ENCODE measurements around the gene RPL9. TPM values are rescaled to one million over a fixed set of nuclear protein-coding genes. Genes with fewer than 3 reads are reported as not detected.

The RPL9 gene
- polyA plus RNA-seq, 1 donor (not counting 4 experiments of a cell fraction or from before 2014, with no cell fraction given), result 1,522 TPM

DNA sequence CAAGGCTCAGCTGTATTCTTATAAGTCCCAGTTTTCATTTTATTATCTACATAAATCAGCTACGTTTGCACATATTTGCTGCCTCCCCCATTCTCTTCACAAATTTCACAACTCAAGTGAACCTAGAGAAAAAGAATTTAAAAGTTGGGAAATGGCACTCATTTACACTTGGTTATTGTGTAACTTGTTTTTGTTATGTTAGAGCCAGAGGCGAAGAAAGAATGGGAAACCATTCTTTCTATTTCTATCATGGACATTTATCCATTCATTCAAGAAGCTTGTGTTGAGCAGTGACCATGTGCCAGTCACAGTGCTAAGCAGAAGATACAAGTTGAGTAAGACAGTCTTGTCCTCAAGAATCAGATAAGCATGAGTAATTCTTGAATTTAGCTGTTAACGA, 13.7 kb upstream of the RPL9 start:
- dilution Hi-C loops (cut with MboI; ENCODE audit: extremely low pct_ligation_motif_present, low sequenced_read_pairs), result no loop called here
- H3K4me3 ChIP-seq (ENCODE audit: control insufficient read depth in 2 of 3, extremely low read depth in 1 of 3, insufficient read depth in 2 of 3, low read depth in 1 of 3, low read length in 3 of 3), result no peak overlapping the region
- no peak overlapping the region for H3K9ac ChIP-seq (ENCODE audit: control insufficient read depth, extremely low read depth, insufficient read depth, low read length)
- no peak overlapping the region for H3K4me2 ChIP-seq (ENCODE audit: control insufficient read depth, extremely low read depth, insufficient read depth, low read depth, low read length)
- FAIRE-seq (no peak), DNase-seq (ENCODE audit: low read depth, low spot score) (no peak)
- no peaks in the 10 kb centered on the region for H3K27me3 ChIP-seq (ENCODE audit: control insufficient read depth, extremely low read depth, insufficient read depth, low read length)
- peaks cover 6 to 24% of the 10 kb centered on the region in 2 experiments for H3K36me3 ChIP-seq (ENCODE audit: control insufficient read depth in 2 of 2, extremely low read depth in 1 of 2, insufficient read depth in 2 of 2, low read length in 2 of 2)
- H3K9me3 ChIP-seq (ENCODE audit: control insufficient read depth, low read depth, low read length), result no peaks in the 10 kb centered on the region
- no peak for TF ChIP-seq EZH2 (IDR thresholded peaks at IDR 0.05; ENCODE audit: low read length)
- TF ChIP-seq, protein P1, sequence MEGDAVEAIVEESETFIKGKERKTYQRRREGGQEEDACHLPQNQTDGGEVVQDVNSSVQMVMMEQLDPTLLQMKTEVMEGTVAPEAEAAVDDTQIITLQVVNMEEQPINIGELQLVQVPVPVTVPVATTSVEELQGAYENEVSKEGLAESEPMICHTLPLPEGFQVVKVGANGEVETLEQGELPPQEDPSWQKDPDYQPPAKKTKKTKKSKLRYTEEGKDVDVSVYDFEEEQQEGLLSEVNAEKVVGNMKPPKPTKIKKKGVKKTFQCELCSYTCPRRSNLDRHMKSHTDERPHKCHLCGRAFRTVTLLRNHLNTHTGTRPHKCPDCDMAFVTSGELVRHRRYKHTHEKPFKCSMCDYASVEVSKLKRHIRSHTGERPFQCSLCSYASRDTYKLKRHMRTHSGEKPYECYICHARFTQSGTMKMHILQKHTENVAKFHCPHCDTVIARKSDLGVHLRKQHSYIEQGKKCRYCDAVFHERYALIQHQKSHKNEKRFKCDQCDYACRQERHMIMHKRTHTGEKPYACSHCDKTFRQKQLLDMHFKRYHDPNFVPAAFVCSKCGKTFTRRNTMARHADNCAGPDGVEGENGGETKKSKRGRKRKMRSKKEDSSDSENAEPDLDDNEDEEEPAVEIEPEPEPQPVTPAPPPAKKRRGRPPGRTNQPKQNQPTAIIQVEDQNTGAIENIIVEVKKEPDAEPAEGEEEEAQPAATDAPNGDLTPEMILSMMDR (optimal IDR thresholded peaks at IDR 0.05 in 1 of 3, IDR thresholded peaks at IDR 0.05 in 1 of 3, conservative IDR thresholded peaks at IDR 0.05 in 1 of 3; ENCODE audit: extremely low read depth in 1 of 3, insufficient read depth in 2 of 3, low read length in 3 of 3), result no peak
- no peak overlapping the region for H2AFZ ChIP-seq (ENCODE audit: control insufficient read depth, low read length)
- no peaks in the 10 kb centered on the region for H3K4me1 ChIP-seq (ENCODE audit: control insufficient read depth, extremely low read depth, insufficient read depth, low read length)
- no peaks in the 10 kb centered on the region for H3K9me1 ChIP-seq (ENCODE audit: control insufficient read depth, extremely low read depth, insufficient read depth, low read length)
- H4K20me1 ChIP-seq (ENCODE audit: control insufficient read depth, extremely low read depth, insufficient read depth, low read length), result no peaks in the 10 kb centered on the region
- H3K79me2 ChIP-seq (ENCODE audit: control insufficient read depth, insufficient read depth, low read length), result no peaks in the 10 kb centered on the region
- H3K27ac ChIP-seq (ENCODE audit: control insufficient read depth, insufficient read depth, low read length), result no peak overlapping the region

DNA sequence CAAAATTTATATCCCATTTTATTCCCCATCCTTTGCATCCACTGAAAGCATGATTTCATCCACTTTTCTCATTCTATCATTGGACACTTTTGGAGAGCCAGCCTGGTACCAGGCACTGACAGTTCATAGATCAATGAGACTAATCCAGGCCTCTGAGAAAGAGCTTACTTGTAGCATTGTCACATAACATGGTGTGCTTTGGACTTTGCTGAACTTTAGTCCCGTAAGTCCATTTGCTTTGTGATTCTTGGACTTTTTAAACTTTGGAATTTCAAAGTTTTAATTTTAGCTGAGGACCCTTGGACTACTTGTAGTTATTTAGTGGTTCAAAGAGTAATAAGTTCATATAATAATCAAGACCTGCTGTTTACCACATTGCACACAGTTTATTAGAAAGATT, 11.7 kb upstream of the RPL9 start:
- H3K4me3 ChIP-seq (ENCODE audit: control insufficient read depth in 2 of 3, extremely low read depth in 1 of 3, insufficient read depth in 2 of 3, low read depth in 1 of 3, low read length in 3 of 3), result no peak overlapping the region
- DNase-seq (ENCODE audit: low read depth, low spot score) (no peak), FAIRE-seq (no peak)
- no peaks in the 10 kb centered on the region for H3K9me3 ChIP-seq (ENCODE audit: control insufficient read depth, low read depth, low read length)
- dilution Hi-C loops (cut with MboI; ENCODE audit: extremely low pct_ligation_motif_present, low sequenced_read_pairs), result no loop called here
- H3K79me2 ChIP-seq (ENCODE audit: control insufficient read depth, insufficient read depth, low read length), result no peaks in the 10 kb centered on the region
- H3K36me3 ChIP-seq (ENCODE audit: control insufficient read depth in 2 of 2, extremely low read depth in 1 of 2, insufficient read depth in 2 of 2, low read length in 2 of 2), result peaks cover 6 to 25% of the 10 kb centered on the region in 2 experiments
- H3K4me2 ChIP-seq (ENCODE audit: control insufficient read depth, extremely low read depth, insufficient read depth, low read depth, low read length), result no peak overlapping the region
- no peaks in the 10 kb centered on the region for H3K9me1 ChIP-seq (ENCODE audit: control insufficient read depth, extremely low read depth, insufficient read depth, low read length)
- no peaks in the 10 kb centered on the region for H4K20me1 ChIP-seq (ENCODE audit: control insufficient read depth, extremely low read depth, insufficient read depth, low read length)
- no peak overlapping the region for H3K27ac ChIP-seq (ENCODE audit: control insufficient read depth, insufficient read depth, low read length)
- no peaks in the 10 kb centered on the region for H3K27me3 ChIP-seq (ENCODE audit: control insufficient read depth, extremely low read depth, insufficient read depth, low read length)
- no peak for TF ChIP-seq EZH2 (IDR thresholded peaks at IDR 0.05; ENCODE audit: low read length)
- TF ChIP-seq, protein P1 (optimal IDR thresholded peaks at IDR 0.05 in 1 of 3, IDR thresholded peaks at IDR 0.05 in 1 of 3, conservative IDR thresholded peaks at IDR 0.05 in 1 of 3; ENCODE audit: extremely low read depth in 1 of 3, insufficient read depth in 2 of 3, low read length in 3 of 3), result no peak
- H3K4me1 ChIP-seq (ENCODE audit: control insufficient read depth, extremely low read depth, insufficient read depth, low read length), result no peaks in the 10 kb centered on the region
- H3K9ac ChIP-seq (ENCODE audit: control insufficient read depth, extremely low read depth, insufficient read depth, low read length), result no peak overlapping the region
- H2AFZ ChIP-seq (ENCODE audit: control insufficient read depth, low read length), result no peak overlapping the region
